IPS-18a (cell line): ENCODE data around the gene STIM2.

Experiments used
- H3K27ac ChIP-seq: one replicate; pipeline ENCODE4 v1.5.1; 2013; ENCODE audit warnings: low read length
- H3K27me3 ChIP-seq: one replicate; pipeline ENCODE4 v1.6.1; 2013; ENCODE audit warnings: mild to moderate bottlenecking, low read length; ENCODE audit not compliant: control insufficient read depth, insufficient read depth
- H3K36me3 ChIP-seq: one replicate; pipeline ENCODE4 v1.6.1; 2013; ENCODE audit warnings: low read depth, low read length; ENCODE audit not compliant: control insufficient read depth
- H3K4me1 ChIP-seq: one replicate; pipeline ENCODE4 v1.6.1; 2013; ENCODE audit warnings: low read depth, low read length; ENCODE audit not compliant: control insufficient read depth
- H3K4me3 ChIP-seq: one replicate; pipeline ENCODE4 v1.5.1; 2013; ENCODE audit warnings: low read length
- H3K9ac ChIP-seq: one replicate; pipeline ENCODE4 v1.6.1; 2013; ENCODE audit warnings: mild to moderate bottlenecking, low read length, moderate library complexity
- H3K9me3 ChIP-seq: one replicate; pipeline ENCODE4 v1.6.1; 2013; ENCODE audit warnings: low read depth, low read length; ENCODE audit not compliant: control insufficient read depth

Gene STIM2

DNA sequence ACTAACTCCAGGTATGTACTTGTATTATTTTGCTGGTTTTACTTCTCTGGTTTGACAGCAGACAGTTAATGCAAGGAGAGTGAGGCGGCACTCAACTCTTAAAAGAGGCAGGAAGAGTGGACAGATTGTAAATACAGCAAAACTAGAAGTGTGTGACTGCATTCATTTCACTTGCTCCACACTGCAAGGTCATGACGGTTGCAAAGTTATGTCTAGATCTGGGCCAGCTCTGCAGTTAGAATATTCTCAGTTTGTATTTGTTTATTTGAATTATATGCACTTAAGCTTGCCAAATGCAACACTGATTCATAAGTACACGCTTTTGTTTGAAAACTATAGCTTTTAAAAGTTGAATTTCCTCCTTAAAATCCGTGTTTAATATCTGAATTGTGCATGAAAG is 148.9 kb downstream of the STIM2 start:
- H3K36me3 ChIP-seq, result no peaks in the 10 kb centered on the region
- H3K9ac ChIP-seq, result no peak overlapping the region
- H3K27ac ChIP-seq, result no peak overlapping the region
- H3K4me1 ChIP-seq, result no peaks in the 10 kb centered on the region
- no peak overlapping the region for H3K4me3 ChIP-seq
- H3K27me3 ChIP-seq, result no peaks in the 10 kb centered on the region
- H3K9me3 ChIP-seq, result no peaks in the 10 kb centered on the region

DNA sequence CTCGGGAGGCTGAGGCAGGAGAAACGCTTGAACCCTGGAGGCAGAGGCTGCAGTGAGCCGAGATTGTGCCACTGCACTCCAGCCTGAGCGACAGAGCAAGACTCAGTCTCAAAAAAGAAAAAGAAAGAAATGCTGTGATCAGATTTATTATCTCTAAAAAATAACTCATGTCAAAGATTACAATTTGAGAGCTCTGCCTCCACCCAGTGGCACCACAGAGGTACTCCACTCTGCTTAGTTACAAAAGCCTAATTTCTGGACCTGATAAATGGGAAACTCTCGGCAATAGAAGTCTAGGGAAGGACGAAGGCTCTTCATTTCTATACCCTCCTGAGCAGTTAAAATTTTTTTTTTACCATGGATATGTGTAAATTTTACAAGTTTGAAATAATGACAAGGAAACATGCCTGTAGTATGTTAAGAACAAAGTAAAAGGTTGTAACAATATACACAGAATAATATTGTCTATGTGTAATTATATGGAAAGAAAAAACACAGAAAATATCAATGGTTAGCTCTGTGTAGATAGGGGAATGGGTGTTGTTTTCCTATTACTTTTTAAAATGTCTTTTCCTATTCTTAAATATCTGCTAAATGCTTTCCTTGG is 149.8 kb downstream of the STIM2 start:
- Histone ChIP-seq H3K4me3 (no peak overlapping the region), H3K36me3 (no peaks in the 10 kb centered on the region), H3K27me3 (no peaks in the 10 kb centered on the region), H3K9ac (no peak overlapping the region), H3K9me3 (no peaks in the 10 kb centered on the region), H3K4me1 (no peaks in the 10 kb centered on the region), H3K27ac (no peak overlapping the region)

DNA sequence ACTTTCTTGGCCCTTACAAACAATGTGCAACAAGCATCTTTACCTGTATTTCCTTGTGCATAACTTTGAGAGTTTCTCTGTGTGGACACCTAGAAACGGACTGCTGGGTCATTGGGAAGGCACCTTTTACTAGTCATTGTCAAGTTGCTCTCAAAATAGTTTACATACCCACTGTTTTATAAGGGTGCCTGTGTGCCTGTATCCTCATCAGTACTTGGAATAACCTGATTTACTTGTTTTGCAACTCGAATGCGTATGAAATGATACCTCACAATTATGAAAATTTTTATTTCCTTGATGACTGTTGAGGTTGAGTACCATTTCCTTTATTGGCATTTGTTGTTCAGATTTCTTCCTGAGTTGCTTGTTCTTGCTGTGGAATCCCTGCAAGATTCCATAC is 150.8 kb downstream of the STIM2 start:
- Histone ChIP-seq H3K27ac (no peak overlapping the region), H3K4me3 (no peak overlapping the region), H3K4me1 (peaks cover 5% of the 10 kb centered on the region), H3K27me3 (no peaks in the 10 kb centered on the region), H3K9me3 (no peaks in the 10 kb centered on the region), H3K9ac (no peak overlapping the region), H3K36me3 (no peaks in the 10 kb centered on the region)

DNA sequence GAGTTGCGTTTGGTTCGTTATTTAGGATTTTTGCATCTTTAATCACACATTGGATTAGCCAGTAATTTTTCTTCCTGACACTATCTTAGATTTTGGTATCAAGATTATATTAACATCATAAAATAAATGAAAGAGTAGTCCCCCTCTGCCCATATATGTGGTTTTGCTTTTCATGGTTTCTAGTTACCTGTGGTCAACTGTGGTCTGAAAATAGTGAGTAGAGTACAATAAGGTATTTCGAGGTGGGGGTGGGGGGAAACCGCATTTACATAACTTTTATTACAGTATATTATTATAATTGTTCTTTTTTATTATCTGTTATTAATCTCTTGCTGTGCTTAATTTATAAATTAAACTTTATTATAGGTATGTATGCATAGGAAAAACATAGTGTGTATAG is 152.4 kb downstream of the STIM2 start:
- Histone ChIP-seq H3K9ac (no peak overlapping the region), H3K27ac (no peak overlapping the region), H3K27me3 (no peaks in the 10 kb centered on the region), H3K9me3 (no peaks in the 10 kb centered on the region), H3K4me3 (no peak overlapping the region), H3K36me3 (no peaks in the 10 kb centered on the region), H3K4me1 (peaks cover 6% of the 10 kb centered on the region)

DNA sequence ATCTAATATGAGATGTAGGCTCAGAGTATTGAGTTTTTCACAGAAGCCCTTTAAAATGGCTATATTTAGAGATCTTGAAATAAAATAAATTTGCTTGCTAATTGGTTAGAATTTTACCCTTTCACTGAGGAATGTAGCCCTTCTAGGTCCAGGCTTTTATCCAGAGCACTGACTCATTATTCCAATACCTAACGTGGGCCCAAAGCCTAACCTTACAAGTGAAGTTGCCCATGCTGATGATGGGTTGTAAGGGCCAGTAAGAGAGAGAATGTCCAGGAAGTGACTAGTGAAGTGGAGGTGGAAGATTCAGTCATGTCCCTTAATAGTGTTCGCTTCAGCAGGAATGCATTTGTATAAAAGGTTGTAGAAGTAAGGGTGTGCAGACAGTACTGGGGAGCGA is 155.9 kb downstream of the STIM2 start:
- Histone ChIP-seq H3K27me3 (no peaks in the 10 kb centered on the region), H3K9me3 (no peaks in the 10 kb centered on the region), H3K4me1 (peaks cover 6% of the 10 kb centered on the region), H3K27ac (no peak overlapping the region), H3K9ac (no peak overlapping the region), H3K4me3 (no peak overlapping the region), H3K36me3 (peaks cover 4% of the 10 kb centered on the region)

DNA sequence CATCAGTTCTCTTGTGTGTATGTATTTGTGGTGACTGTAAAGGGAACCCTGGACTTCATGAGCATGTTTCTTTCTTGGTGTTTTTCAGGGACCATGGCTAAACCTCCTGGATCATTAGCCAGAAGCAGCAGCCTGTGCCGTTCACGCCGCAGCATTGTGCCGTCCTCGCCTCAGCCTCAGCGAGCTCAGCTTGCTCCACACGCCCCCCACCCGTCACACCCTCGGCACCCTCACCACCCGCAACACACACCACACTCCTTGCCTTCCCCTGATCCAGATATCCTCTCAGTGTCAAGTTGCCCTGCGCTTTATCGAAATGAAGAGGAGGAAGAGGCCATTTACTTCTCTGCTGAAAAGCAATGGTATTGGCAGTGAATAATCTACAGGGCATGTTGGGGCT is 157.0 kb downstream of the STIM2 start:
- Histone ChIP-seq H3K4me3 (no peak overlapping the region), H3K36me3 (peaks cover 4% of the 10 kb centered on the region), H3K9ac (no peak overlapping the region), H3K27me3 (no peaks in the 10 kb centered on the region), H3K27ac (no peak overlapping the region), H3K4me1 (peaks cover 6% of the 10 kb centered on the region), H3K9me3 (no peaks in the 10 kb centered on the region)

DNA sequence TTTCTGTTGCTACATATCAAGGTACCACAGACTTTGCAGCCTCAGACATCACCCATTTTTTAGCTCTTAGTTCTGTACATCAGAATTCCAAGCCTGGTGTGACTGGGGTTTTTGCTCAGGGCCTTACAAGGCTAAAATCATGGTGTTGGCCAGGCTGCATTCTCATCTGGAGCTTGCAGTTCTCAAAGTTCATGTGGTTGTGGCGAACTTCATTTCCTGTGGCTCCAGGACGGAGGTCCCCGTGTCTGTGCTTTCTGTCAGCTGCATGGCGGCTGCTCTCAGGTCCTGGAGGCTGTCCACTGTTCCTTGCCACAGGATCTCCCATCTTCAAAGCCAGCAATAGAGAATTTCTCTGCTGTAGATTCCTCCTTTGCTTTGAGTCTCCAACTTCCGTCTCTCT is 157.4 kb downstream of the STIM2 start:
- Histone ChIP-seq H3K36me3 (peaks cover 4% of the 10 kb centered on the region), H3K27me3 (no peaks in the 10 kb centered on the region), H3K27ac (no peak overlapping the region), H3K4me1 (peaks cover 6% of the 10 kb centered on the region), H3K9me3 (no peaks in the 10 kb centered on the region), H3K9ac (no peak overlapping the region), H3K4me3 (no peak overlapping the region)

DNA sequence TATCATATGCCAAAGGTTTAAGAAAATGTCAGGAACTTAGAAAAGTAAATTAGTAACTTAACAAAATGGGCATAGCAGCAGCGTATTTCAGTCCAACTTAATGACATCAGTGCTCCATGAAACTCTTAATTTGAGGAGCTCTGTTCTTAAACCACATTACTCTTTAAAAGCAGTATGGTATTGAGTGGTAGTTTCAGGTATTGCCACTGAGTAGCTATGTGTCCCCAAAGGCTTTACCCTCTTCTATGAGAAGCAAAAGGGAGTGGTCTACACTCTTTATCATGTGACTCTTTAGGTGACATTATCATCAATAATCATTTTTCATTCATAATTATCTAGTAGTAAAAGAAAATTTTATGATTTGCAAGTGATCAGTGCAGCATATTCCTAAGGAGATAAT is 158.3 kb downstream of the STIM2 start:
- Histone ChIP-seq H3K27ac (no peak overlapping the region), H3K9me3 (no peaks in the 10 kb centered on the region), H3K4me3 (no peak overlapping the region), H3K4me1 (peaks cover 6% of the 10 kb centered on the region), H3K9ac (no peak overlapping the region), H3K27me3 (no peaks in the 10 kb centered on the region), H3K36me3 (peaks cover 4% of the 10 kb centered on the region)

DNA sequence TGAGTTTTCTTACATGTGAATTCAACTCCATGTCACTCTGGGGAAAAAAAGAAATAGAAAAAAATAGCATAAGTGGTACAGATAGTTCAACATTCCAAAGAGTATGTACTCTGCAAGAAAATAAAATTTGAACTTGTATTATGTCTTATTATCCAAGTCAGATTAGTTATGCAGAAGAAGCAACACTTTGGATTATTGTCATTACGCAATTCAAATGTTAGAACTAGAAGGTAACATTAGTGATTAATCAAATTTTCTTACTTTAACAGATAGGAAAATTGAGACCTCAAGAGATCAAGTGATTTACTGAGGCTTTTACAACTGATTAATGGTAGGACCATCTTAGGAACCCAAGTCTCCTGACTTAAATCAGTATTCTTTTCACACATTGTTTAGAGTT is 159.1 kb downstream of the STIM2 start:
- Histone ChIP-seq H3K27ac (no peak overlapping the region), H3K9me3 (no peaks in the 10 kb centered on the region), H3K27me3 (no peaks in the 10 kb centered on the region), H3K36me3 (peaks cover 4% of the 10 kb centered on the region), H3K4me3 (no peak overlapping the region), H3K4me1 (peaks cover 8% of the 10 kb centered on the region), H3K9ac (no peak overlapping the region)

DNA sequence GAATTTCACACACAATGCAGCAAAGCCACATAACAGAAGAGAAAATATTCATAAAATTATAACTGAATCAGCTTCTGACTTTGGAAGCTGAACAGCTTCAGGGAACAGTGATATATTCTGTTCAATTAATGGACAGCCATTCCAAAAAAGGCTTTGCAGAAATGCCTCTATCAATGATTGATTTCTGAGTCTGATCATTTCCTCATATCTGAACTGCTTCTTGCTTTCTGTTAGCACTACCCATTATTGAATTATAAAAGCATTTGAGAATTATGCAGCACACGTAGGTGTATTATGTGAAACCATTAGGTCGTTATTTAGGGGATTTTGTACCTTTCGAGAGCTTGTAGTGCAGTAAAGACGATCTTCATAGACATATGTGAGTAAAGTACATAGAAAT is 159.6 kb downstream of the STIM2 start:
- H3K27me3 ChIP-seq, result no peaks in the 10 kb centered on the region
- H3K9ac ChIP-seq, result no peak overlapping the region
- peaks cover 4% of the 10 kb centered on the region for H3K36me3 ChIP-seq
- no peaks in the 10 kb centered on the region for H3K9me3 ChIP-seq
- H3K4me3 ChIP-seq, result no peak overlapping the region
- no peak overlapping the region for H3K27ac ChIP-seq
- H3K4me1 ChIP-seq, result peaks cover 11% of the 10 kb centered on the region

DNA sequence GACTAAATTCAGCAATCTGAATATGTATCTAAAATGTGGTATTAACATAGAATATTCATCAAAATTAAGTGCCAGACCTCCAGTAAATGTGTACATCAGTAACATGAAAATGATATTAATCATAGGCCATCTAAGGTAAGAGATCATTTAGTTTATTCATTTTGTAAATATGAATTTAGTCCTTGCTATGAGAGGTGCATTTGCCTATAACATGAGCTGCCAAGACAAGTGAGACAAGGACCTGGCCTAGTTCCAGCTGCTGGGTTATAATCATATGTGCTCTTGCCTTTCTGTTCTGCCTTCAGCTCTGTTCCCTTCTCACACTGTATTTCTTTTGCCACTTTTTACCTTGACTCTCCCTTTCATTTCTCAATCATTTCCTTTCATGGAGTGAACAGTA is 160.0 kb downstream of the STIM2 start:
- Histone ChIP-seq H3K9ac (no peak overlapping the region), H3K27ac (no peak overlapping the region), H3K36me3 (peaks cover 4% of the 10 kb centered on the region), H3K4me3 (no peak overlapping the region), H3K9me3 (no peaks in the 10 kb centered on the region), H3K4me1 (peaks cover 11% of the 10 kb centered on the region), H3K27me3 (no peaks in the 10 kb centered on the region)

DNA sequence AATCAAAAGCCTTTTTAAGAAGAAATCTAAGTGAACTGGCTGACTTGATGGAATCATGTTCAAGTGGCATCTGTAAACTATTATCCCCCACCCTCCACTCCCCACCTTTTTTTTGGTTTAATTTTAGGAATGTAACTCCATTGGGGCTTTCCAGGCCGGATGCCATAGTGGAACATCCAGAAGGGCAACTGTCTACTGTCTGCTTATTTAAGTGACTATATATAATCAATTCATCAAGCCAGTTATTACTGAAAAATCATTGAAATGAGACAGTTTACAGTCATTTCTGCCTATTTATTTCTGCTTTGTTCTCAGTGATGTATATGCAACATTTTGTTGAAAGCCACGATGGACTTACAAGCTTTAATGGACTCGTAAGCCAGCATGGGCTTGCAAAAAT is 162.3 kb downstream of the STIM2 start:
- no peaks in the 10 kb centered on the region for H3K9me3 ChIP-seq
- H3K4me3 ChIP-seq, result no peak overlapping the region
- H3K36me3 ChIP-seq, result peaks cover 4% of the 10 kb centered on the region
- H3K4me1 ChIP-seq, result peaks cover 5% of the 10 kb centered on the region
- H3K27me3 ChIP-seq, result no peaks in the 10 kb centered on the region
- H3K27ac ChIP-seq, result no peak overlapping the region
- no peak overlapping the region for H3K9ac ChIP-seq
